GM21423 (cell line): ENCODE measurements around the gene PPM1E.

Experiments
- ATAC-seq: cut with Tn5 transposase; IDR thresholded peaks from one replicate; pipeline ENCODE4 v1.9.1; 2021; ENCODE audit warnings: mild to moderate bottlenecking, moderate library complexity; ENCODE audit not compliant: unreplicated experiment

The PPM1E gene

DNA sequence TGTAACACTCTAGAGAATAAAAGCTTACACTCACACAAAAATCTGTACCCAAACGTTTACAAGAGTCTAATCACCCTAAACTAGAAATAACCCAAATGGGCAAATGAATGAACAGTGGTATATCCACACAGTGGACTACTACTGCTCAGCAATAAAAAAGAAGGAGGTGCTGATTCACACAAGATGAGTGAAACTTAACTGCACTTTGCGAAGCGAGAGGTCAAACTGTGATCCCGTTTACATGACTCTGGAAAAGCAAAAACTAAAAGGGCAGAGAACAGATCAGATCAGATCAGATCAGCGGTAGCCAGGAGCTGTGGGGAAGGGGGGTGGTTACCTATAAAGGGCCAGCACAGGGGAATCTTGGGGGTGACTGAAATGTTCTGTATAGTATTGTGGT lies 237.7 kb downstream of the PPM1E start:
- no peak for ATAC-seq

DNA sequence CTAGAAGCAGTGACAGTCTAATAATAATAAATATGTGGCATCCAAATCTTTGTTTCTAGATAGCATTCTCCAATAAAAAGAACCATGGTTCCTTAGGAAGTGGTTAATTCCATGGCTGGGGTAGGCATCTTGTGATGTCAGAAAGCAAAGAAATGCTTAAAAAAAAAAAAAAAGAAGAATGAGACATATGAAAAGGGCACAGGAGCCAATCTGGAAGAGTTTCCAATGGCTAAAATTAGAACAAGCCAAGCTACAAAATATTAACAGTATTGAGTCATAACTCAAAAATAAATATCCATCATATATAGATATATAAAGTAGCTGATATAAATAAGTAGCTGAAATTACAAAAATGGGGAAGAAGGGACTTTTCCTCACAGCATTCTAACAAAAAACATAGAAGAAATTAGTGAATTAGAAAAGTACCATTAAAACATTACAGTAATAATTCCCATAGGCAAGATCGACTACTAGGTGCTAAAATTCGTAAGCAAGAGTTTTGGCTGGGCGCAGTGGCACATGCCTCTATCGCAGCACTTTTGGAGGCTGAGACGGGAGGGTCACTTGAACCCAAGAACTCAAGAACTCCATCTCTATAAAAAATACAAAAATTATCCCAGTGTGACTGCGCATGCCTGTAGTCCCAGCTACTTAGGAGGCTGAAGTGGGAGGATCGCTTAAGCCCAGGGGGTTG lies 239.7 kb downstream of the PPM1E start:
- no peak for ATAC-seq

DNA sequence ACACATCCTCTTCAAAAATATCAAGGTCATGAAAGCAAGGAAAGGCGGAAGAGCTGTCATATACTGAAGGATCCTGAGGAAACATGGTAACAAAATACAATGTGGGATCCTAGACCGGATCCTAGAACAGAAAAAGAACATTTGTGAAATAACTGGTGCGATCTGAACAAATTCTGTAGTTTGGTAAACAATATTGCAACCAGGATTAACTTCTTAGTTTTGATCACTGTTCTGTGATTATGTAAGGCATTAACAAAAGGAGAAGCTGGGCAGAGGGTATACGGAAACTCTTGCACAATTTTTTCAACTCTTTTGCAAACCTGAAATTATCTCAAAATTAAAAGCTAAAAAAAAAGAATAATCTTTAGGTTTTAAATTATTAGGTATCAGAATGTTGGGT lies 241.3 kb downstream of the PPM1E start:
- ATAC-seq = no peak

GRCh38 chr17:58997756-58998553 lies 242.3 kb downstream of the PPM1E start:
- no peak for ATAC-seq

DNA sequence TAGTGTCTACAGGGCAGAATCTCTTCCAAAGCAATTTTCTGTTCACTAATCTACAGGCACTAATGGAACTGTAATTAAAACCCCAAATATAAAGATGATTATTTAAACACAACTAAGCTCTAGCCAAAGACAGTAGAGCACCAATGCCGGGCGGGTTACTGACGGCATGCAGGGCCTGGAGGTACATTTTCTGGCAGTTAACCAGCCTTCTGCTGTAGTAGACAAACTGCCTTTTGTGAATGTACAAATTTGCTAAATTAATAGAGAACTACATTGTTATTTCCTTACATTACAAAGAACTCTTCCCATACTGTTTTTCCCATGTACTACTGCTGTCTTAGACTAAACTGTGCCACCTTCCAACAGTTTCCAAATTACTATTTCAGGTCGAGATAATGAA lies 243.2 kb downstream of the PPM1E start:
- no peak for ATAC-seq

- ATAC-seq = no peak
Observed at GRCh38 chr17:58999500-58999899, 243.8 kb downstream of the PPM1E start.

GRCh38 chr17:59000022-59000421 lies 244.4 kb downstream of the PPM1E start:
- ATAC-seq = no peak

DNA sequence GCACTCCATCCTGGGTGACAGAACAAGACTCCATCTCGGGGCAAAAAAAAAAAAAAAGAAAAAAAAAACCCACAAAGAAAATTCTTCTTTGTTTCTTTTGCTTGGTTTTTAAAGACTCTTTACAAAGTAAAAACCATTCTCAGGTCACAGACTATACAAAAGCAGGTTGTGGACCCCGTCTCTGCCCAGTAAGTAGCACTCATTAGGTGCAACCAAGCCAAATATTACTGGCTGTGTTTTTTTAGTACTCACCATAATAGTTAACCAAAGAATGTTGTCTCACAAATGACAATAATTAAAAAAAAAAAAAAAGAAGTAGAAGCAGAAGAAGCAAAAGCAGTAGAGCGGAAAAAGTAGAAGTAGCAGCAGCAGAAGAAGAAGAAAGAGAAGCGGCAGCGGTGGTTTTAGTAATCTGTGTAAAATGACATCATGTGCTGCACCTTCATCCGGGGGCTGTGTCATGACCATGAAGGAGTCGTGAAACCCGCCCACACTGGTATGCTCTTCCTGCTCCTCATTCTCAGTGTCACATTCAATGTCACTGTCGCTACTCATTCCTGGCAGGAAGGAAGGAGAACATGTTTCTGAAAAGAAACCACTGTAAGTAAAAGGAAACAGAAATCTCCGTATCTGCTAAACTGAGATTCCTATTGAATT lies 245.6 kb downstream of the PPM1E start:
- ATAC-seq = peak; percentile 93

DNA sequence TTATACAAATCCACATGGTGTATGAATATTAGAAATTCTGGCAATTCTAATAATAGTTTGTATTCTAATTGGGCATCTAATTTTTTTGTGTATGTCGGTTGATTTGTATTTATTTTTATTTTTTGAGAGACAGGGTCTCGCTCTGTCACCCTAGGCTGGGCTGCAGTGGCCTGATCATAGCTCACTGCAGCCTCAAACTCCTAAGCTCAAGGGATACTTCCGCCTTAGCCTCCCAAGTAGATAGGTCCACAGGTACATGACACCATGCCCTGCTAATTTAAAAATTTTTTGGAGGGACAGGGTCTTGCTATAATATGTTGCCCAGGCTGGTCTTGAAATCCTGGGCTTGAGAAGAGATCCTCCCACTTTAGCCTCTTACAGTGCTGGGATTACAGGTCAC lies 246.5 kb downstream of the PPM1E start:
- ATAC-seq = no peak

GRCh38 chr17:59002848-59003247 lies 247.2 kb downstream of the PPM1E start:
- ATAC-seq = no peak

DNA sequence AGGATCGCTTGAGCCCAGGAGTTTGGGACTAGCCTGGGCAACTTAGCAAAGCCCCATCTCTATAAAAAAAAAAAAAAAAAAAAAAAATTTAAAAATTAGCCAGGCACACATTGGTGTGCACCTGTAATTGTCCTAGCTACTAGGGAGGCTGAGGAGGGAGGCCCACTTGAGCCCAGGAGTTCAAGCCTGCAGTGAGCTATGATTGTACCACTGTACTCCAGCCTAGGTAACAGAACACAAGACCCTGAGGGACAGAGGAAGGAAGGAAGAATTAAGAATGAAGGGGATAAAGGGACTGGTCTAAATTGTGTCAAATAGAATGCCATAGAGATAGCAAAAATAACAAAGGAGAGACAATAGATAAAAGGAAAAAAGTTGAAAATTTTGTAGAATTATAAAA lies 248.2 kb downstream of the PPM1E start:
- ATAC-seq = no peak

GRCh38 chr17:59004338-59005111 lies 248.9 kb downstream of the PPM1E start:
- no peak for ATAC-seq

DNA sequence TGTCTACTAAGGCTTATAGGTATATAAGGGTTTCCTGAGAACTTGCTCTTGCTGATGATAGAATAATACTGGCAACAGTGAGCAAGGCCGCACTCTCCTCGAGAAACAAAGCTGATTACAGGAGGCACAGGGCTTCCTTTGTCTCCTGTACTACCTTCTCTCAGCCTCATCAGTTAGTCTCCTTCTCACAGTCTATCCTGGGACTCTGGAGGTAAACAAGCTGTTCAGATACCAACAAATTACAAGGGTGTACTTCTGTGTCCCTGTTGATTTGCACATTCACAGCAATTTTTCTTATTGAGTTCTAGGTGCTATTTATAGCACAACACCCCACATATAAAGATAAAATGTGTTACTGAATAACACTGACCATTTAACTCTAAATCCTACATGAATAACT lies 252.3 kb downstream of the PPM1E start:
- no peak for ATAC-seq

GRCh38 chr17:59008737-59009136 lies 253.1 kb downstream of the PPM1E start:
- ATAC-seq = no peak

DNA sequence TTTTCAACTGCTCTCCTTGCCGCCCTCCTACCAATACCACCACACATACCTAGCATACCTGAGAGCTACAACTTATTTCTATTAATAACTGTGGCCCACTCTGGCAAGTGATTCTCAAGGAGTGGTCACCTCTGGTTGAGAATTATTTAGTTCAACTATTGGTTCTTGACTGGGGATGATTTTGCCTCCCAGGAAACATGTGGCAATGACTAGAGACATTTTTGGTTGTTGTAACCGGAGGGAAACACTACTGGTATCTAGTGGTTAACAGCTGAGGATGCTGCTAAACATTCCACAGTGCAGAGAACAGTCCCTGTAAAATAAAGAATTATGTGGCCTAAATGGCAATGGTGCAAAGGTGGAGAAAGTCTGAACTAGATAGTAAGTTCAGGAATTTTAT lies 254.4 kb downstream of the PPM1E start:
- no peak for ATAC-seq

DNA sequence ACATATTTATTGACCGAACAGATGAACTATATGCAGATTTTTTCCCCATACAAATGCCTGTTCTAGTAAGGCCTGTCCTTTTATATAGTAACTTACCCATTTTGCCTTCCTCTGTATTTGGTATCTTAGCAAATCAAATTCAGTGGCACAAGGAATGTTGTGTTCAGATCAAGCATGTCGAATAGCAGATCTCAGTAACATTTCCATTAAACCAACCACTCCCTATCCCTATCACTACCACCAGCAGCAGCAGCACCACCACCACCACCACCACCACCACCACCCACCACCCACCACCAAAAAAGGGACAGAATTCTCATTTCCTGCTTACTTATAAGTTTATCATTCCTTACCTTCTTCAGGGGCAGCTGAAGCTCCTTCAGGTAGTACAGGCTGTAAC lies 256.3 kb downstream of the PPM1E start:
- ATAC-seq = no peak

- ATAC-seq = no peak
Observed at GRCh38 chr17:59018019-59018418, 262.4 kb downstream of the PPM1E start.

DNA sequence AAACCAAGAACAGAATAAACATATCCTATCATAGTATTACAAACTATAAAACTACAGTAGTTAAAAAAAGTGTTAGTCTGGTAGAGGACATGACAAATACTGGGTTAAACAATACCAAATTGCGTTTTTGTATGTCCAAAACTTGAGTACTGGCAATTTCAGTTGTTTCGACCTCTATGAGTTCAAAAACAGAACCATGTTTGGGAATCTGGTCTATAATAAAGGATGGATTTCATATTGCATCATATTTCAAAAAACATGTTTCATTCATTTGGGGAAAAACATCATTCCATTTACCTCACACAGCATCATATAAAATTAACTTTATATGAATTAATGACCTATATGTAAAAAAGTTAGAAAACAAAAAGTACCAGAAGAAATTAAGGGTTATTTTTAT lies 269.3 kb downstream of the PPM1E start:
- no peak for ATAC-seq

DNA sequence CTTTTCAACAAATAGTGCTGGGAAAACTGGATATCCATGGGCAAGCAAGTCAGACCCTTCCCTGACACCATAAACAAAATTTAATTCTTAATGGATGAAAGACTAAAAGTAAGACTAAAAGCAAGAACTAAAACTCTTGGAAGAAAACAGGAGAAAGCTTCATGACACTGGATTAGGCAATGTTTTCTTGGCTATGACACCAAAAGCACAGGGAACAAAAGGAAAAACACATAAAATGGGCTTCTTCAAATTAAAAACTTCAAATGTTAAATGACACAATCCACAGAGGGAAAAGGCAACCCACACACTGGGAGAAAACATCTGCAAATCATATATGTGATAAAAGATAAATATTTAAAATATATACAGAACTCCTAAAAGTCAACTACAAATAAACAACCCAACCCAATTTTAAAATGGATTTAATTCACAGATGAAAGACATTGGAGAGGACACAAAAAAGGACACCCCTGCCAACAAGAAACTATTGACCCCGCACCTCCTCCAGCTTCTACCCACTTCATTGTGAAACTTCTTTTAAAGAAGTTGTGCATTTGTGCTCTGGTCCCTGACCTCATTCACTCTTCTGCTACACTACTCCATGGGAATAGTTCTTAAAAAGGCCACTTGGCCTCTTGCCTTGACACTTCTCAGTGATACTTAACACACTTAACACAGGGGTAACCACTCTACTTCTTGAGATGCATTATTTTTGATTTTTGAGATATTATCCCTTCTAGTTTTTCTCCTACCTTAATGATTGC lies 270.7 kb downstream of the PPM1E start:
- no peak for ATAC-seq

GRCh38 chr17:59027750-59028149 lies 272.1 kb downstream of the PPM1E start:
- no peak for ATAC-seq

DNA sequence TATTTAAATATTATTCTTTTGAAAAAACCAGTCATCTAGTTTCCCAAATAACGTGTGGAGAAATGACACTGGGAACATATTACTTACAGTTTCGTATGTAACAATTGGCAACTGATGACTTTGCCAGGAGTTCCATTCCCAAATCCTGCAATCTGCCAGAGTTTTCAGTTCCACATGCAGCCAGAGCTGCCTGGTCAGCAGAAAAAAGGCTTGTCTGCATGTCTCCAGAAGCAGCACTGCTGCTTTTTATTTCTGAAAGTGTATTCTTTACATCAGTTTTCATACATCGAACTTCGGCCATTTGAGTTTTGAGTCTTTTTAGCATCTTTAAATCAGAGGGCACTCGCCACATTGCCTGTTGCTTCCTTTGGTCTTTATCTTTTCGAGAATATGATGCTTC lies 272.7 kb downstream of the PPM1E start:
- ATAC-seq = no peak
